ENCODE results near the gene TBC1D26. TPM values are rescaled to one million over a fixed set of nuclear protein-coding genes. Genes with fewer than 3 reads are reported as not detected.

The TBC1D26 gene
- polyA plus RNA-seq, 1 donor (not counting 4 experiments of a cell fraction or from before 2014, with no cell fraction given) = not detected

DNA sequence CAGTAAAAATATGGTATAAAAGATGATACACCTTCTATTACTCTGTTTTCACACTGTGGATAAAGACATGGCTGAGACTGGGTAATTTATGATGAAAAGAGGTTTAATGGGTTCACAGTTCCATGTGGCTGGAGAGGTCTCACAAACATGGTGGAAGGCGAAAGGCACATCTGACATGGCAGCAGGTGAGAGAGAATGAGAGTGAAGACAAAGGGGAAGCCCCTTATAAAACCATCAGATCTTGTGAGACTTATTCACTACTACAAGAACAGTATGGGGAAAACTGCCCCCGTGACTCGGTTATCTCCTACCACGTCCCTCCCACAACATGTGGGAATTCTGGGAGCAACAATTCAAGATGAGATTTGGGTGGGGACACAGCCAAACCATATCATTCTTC lies 45.6 kb downstream of the TBC1D26 start:
- H3K27me3 ChIP-seq (ENCODE audit: control insufficient read depth, extremely low read depth, insufficient read depth, low read length) = no peaks in the 10 kb centered on the region
- no peak for FAIRE-seq
- H3K79me2 ChIP-seq (ENCODE audit: control insufficient read depth, insufficient read depth, low read length) = no peaks in the 10 kb centered on the region
- H2AFZ ChIP-seq (ENCODE audit: control insufficient read depth, low read length) = no peak overlapping the region
- no peak overlapping the region for H3K9ac ChIP-seq (ENCODE audit: control insufficient read depth, extremely low read depth, insufficient read depth, low read length)
- H3K4me2 ChIP-seq (ENCODE audit: control insufficient read depth, extremely low read depth, insufficient read depth, low read depth, low read length) = no peak overlapping the region
- no peaks in the 10 kb centered on the region for H3K9me3 ChIP-seq (ENCODE audit: control insufficient read depth, low read depth, low read length)
- no peak overlapping the region for H3K4me3 ChIP-seq (ENCODE audit: control insufficient read depth in 2 of 3, extremely low read depth in 1 of 3, insufficient read depth in 2 of 3, low read depth in 1 of 3, low read length in 3 of 3)
- no peak overlapping the region for H3K27ac ChIP-seq (ENCODE audit: control insufficient read depth, insufficient read depth, low read length)
- no peaks in the 10 kb centered on the region for H3K4me1 ChIP-seq (ENCODE audit: control insufficient read depth, extremely low read depth, insufficient read depth, low read length)
- dilution Hi-C loops (cut with MboI; ENCODE audit: extremely low pct_ligation_motif_present, low sequenced_read_pairs) = no loop called here
- H3K36me3 ChIP-seq (ENCODE audit: control insufficient read depth in 2 of 2, extremely low read depth in 1 of 2, insufficient read depth in 2 of 2, low read length in 2 of 2) = no peaks in the 10 kb centered on the region
- TF ChIP-seq, protein P1, sequence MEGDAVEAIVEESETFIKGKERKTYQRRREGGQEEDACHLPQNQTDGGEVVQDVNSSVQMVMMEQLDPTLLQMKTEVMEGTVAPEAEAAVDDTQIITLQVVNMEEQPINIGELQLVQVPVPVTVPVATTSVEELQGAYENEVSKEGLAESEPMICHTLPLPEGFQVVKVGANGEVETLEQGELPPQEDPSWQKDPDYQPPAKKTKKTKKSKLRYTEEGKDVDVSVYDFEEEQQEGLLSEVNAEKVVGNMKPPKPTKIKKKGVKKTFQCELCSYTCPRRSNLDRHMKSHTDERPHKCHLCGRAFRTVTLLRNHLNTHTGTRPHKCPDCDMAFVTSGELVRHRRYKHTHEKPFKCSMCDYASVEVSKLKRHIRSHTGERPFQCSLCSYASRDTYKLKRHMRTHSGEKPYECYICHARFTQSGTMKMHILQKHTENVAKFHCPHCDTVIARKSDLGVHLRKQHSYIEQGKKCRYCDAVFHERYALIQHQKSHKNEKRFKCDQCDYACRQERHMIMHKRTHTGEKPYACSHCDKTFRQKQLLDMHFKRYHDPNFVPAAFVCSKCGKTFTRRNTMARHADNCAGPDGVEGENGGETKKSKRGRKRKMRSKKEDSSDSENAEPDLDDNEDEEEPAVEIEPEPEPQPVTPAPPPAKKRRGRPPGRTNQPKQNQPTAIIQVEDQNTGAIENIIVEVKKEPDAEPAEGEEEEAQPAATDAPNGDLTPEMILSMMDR (optimal IDR thresholded peaks at IDR 0.05 in 1 of 3, IDR thresholded peaks at IDR 0.05 in 1 of 3, conservative IDR thresholded peaks at IDR 0.05 in 1 of 3; ENCODE audit: extremely low read depth in 1 of 3, insufficient read depth in 2 of 3, low read length in 3 of 3) = no peak
- no peak for TF ChIP-seq EZH2 (IDR thresholded peaks at IDR 0.05; ENCODE audit: low read length)
- H4K20me1 ChIP-seq (ENCODE audit: control insufficient read depth, extremely low read depth, insufficient read depth, low read length) = no peaks in the 10 kb centered on the region
- H3K9me1 ChIP-seq (ENCODE audit: control insufficient read depth, extremely low read depth, insufficient read depth, low read length) = no peaks in the 10 kb centered on the region
- no peak for DNase-seq (ENCODE audit: low read depth, low spot score)

DNA sequence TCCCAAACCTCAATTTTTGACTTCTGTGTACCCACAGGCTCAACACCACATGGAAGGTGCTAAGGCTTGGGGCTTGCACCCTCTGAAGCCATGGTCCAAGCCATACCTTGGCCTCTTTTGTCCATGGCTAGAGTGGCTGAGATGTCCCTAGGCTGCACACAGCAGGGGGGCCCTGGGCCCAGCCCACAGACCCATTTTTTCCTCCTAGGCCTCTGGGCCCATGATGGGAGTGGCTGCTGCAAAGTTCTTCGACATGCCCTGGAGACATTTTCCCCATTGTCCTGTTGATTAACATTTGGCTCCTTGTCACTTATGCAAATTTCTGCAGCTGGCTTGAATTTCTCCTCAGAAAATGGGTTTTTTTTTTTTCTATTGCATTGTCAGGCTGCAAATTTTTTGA lies 47.0 kb downstream of the TBC1D26 start:
- H3K9ac ChIP-seq (ENCODE audit: control insufficient read depth, extremely low read depth, insufficient read depth, low read length) = no peak overlapping the region
- no peak overlapping the region for H3K27ac ChIP-seq (ENCODE audit: control insufficient read depth, insufficient read depth, low read length)
- H3K36me3 ChIP-seq (ENCODE audit: control insufficient read depth in 2 of 2, extremely low read depth in 1 of 2, insufficient read depth in 2 of 2, low read length in 2 of 2) = no peaks in the 10 kb centered on the region
- H3K4me2 ChIP-seq (ENCODE audit: control insufficient read depth, extremely low read depth, insufficient read depth, low read depth, low read length) = no peak overlapping the region
- H3K4me1 ChIP-seq (ENCODE audit: control insufficient read depth, extremely low read depth, insufficient read depth, low read length) = peaks cover 2% of the 10 kb centered on the region
- H3K9me1 ChIP-seq (ENCODE audit: control insufficient read depth, extremely low read depth, insufficient read depth, low read length) = no peaks in the 10 kb centered on the region
- H3K9me3 ChIP-seq (ENCODE audit: control insufficient read depth, low read depth, low read length) = no peaks in the 10 kb centered on the region
- FAIRE-seq (no peak), DNase-seq (ENCODE audit: low read depth, low spot score) (no peak)
- no peak overlapping the region for H3K4me3 ChIP-seq (ENCODE audit: control insufficient read depth in 2 of 3, extremely low read depth in 1 of 3, insufficient read depth in 2 of 3, low read depth in 1 of 3, low read length in 3 of 3)
- no peaks in the 10 kb centered on the region for H3K79me2 ChIP-seq (ENCODE audit: control insufficient read depth, insufficient read depth, low read length)
- H4K20me1 ChIP-seq (ENCODE audit: control insufficient read depth, extremely low read depth, insufficient read depth, low read length) = no peaks in the 10 kb centered on the region
- TF ChIP-seq, protein P1 (optimal IDR thresholded peaks at IDR 0.05 in 1 of 3, IDR thresholded peaks at IDR 0.05 in 1 of 3, conservative IDR thresholded peaks at IDR 0.05 in 1 of 3; ENCODE audit: extremely low read depth in 1 of 3, insufficient read depth in 2 of 3, low read length in 3 of 3) = no peak
- no peak for TF ChIP-seq EZH2 (IDR thresholded peaks at IDR 0.05; ENCODE audit: low read length)
- dilution Hi-C loops (cut with MboI; ENCODE audit: extremely low pct_ligation_motif_present, low sequenced_read_pairs) = no loop called here
- peaks cover 5% of the 10 kb centered on the region for H3K27me3 ChIP-seq (ENCODE audit: control insufficient read depth, extremely low read depth, insufficient read depth, low read length)
- no peak overlapping the region for H2AFZ ChIP-seq (ENCODE audit: control insufficient read depth, low read length)
